ENCODE results near the gene MARCHF11.

The MARCHF11 gene

GRCh38 chr5:16025681-16026080, 153.9 kb downstream of the MARCHF11 start:
- H3K4me3 Mint-ChIP-seq, result no peak overlapping the region
- peaks cover 5 to 7% of the 10 kb centered on the region in 2 donors for H3K9me3 Mint-ChIP-seq
- H3K27ac Mint-ChIP-seq, result no peak overlapping the region
- no peaks in the 10 kb centered on the region for H3K36me3 Mint-ChIP-seq (ENCODE audit: insufficient read depth)
- H3K27me3 Mint-ChIP-seq, result no peaks in the 10 kb centered on the region
- ATAC-seq (replicated peaks) (no peak), DNase-seq (no peak)
- H3K4me1 Mint-ChIP-seq (ENCODE audit: low read depth in 2 of 2), result no peaks in the 10 kb centered on the region

- no peaks in the 10 kb centered on the region for H3K27me3 Mint-ChIP-seq
- H3K4me1 Mint-ChIP-seq (ENCODE audit: low read depth in 2 of 2), result no peaks in the 10 kb centered on the region
- no peak overlapping the region for H3K27ac Mint-ChIP-seq
- no peak overlapping the region for H3K4me3 Mint-ChIP-seq
- no peaks in the 10 kb centered on the region for H3K36me3 Mint-ChIP-seq (ENCODE audit: insufficient read depth)
- ATAC-seq (replicated peaks), result no peak
- peaks cover 7 to 23% of the 10 kb centered on the region in 2 donors for H3K9me3 Mint-ChIP-seq
- DNase-seq, result no peak
These were observed 160.6 kb downstream of the MARCHF11 start for GRCh38 chr5:16018970-16019369.

GRCh38 chr5:16017720-16018119, 161.9 kb downstream of the MARCHF11 start:
- DNase-seq, result no peak
- no peak for ATAC-seq (replicated peaks)
- no peaks in the 10 kb centered on the region for H3K36me3 Mint-ChIP-seq (ENCODE audit: insufficient read depth)
- no peaks in the 10 kb centered on the region for H3K27me3 Mint-ChIP-seq
- H3K4me3 Mint-ChIP-seq, result no peak overlapping the region
- H3K4me1 Mint-ChIP-seq (ENCODE audit: low read depth in 2 of 2), result no peaks in the 10 kb centered on the region
- H3K9me3 Mint-ChIP-seq, result peaks cover 11 to 23% of the 10 kb centered on the region in 2 donors
- no peak overlapping the region for H3K27ac Mint-ChIP-seq
